Subcutaneous abdominal adipose tissue (tissue), 5 donors: ENCODE results near the gene CHST2.

ENCODE experiments used
- H3K27ac ChIP-seq: one replicate; pipeline ENCODE4 v1.7.0; 2013; ENCODE audit warnings: low read depth, mild to moderate bottlenecking, inconsistent platforms, low read length, moderate library complexity
- H3K27me3 ChIP-seq, 5 donors: one replicate each; pipeline ENCODE4 v1.7.0; 2013; ENCODE audit warnings: low read length in 5 of 5, inconsistent platforms in 1 of 5; ENCODE audit not compliant: control insufficient read depth in 5 of 5, insufficient read depth in 4 of 5
- H3K36me3 ChIP-seq, 5 donors: one replicate each; pipeline ENCODE4 v1.7.0; 2013; ENCODE audit warnings: low read length in 5 of 5; ENCODE audit not compliant: control insufficient read depth in 5 of 5, insufficient read depth in 5 of 5
- H3K4me1 ChIP-seq, 5 donors: one replicate each; pipeline ENCODE4 v1.7.0; 2013; ENCODE audit warnings: low read length in 5 of 5, mild to moderate bottlenecking in 3 of 5, moderate library complexity in 1 of 5; ENCODE audit not compliant: control insufficient read depth in 5 of 5, insufficient read depth in 5 of 5
- H3K4me3 ChIP-seq, 5 donors: one replicate each; pipeline ENCODE4 v1.7.0; 2013; ENCODE audit warnings: low read length in 5 of 5, low read depth in 1 of 5
- H3K9ac ChIP-seq, 5 donors: one replicate each; pipeline ENCODE4 v1.7.0; 2013; ENCODE audit warnings: low read length in 5 of 5, mild to moderate bottlenecking in 4 of 5, moderate library complexity in 3 of 5
- H3K9me3 ChIP-seq, 5 donors: one replicate each; pipeline ENCODE4 v1.7.0; 2013; ENCODE audit warnings: low read length in 5 of 5; ENCODE audit not compliant: control insufficient read depth in 5 of 5
- donor health status: healthy.
- donor health status: healthy.
- donor health status: healthy.
- donor health status: healthy.
- donor health status: healthy.

Gene CHST2

DNA sequence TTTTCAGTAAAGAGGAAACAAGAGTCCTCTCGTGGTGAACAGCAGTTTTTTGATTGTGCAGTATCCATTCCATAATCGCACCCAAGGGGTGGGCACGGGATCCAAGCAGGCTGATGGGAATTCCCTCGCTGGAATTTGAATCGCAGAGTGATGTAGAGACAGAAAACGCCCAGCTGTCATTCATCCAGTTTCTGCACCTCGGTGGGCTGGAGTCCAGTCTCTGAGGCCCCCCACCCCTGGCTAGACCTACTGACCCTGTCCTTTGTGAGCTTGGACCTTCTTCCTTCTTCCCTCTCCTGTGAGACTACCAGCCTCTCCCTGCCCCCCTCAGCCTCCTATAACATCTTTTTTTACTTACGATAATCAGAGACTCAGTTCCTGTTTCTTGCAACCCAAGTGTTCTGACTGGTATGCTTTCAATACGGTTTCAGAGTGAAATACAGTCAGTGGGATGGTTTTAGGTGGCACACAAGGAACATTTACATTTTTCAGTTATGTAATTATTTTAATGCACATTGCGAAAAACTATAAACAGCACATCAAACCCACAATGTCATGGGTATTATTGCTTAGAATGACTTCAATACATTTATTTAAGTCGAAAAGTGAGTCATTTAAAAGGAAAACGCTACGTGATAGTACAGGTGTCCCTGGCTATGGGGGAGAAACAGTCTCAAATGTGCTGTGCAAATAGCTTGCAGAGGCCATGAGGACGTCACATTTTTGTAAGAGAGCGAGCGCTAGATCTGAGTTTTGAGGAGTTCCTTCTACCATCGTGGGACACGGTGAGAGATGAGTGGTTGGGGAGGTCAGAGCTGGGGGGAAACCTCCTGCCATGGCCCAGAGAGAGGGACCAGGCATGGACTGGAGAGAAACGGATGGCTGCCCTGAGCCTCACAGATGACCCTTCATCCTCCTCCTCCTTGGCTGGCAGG is 37.5 kb upstream of the CHST2 start:
- Histone ChIP-seq H3K9ac (no peak overlapping the region), H3K4me3 (no peak overlapping the region), H3K27me3 (no peaks in the 10 kb centered on the region), H3K27ac (no peak overlapping the region), H3K36me3 (no peaks in the 10 kb centered on the region), H3K4me1 (no peaks in the 10 kb centered on the region), H3K9me3 (no peaks in the 10 kb centered on the region)

DNA sequence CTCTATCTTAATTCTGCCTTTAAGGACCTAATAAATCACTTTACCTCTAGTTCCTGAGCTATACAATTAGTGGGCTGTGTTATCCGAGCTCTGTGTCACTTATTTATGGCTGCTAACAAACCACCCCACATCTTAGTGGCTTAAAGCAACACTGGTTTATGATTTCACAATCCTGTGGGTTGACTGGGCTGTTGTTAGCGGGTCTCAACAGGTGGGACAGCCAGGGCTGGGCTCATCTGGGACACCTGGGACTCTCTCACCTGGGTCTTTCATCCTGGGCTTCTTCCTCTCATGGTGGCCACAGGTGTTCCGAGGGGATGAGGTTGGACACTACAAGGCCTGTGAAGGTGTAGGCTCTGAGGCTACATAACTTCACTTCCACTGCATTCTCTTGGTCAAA is 35.8 kb upstream of the CHST2 start:
- Histone ChIP-seq H3K27me3 (no peaks in the 10 kb centered on the region), H3K9me3 (no peaks in the 10 kb centered on the region), H3K27ac (no peak overlapping the region), H3K9ac (no peak overlapping the region), H3K36me3 (no peaks in the 10 kb centered on the region), H3K4me1 (no peaks in the 10 kb centered on the region), H3K4me3 (no peak overlapping the region)

DNA sequence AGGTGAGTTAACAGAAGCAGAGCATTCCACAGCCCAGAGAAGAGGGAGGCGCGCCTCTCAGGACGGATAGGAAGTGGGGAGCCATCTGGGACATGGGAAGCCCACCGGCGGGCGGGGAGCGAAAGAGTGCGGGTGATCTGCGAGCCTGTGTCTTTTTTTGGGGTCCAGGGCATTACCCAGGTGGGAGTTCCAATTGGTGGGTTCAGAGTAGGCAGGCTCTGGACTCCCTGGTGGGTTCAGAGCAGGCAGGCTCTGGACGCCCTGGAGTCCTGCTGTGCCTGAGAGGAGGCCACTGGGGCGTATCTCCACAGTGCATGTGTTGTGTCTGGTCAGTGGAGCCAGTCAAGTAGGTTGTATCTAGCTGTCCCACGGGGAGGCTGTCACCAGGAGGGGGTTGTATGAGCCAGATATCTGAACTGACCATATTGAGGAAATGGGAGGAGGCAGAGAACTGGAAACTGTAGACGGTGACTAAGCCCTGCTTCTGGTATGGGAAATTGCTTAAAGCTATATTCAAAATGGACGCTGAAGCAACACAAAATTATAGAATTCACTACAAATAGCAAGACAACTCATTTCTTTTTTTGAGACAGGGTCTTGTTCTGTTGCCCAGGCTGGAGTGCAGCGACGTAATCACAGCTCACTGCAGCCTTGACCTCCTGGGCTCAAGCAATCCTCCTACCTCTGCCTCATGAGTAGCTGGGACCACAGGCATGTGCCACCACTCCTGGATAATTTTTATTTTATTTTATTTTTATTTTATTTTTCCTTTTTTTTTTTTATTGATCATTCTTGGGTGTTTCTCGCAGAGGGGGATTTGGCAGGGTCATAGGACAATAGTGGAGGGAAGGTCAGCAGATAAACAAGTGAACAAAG is 34.5 kb upstream of the CHST2 start:
- Histone ChIP-seq H3K4me3 (no peak overlapping the region), H3K27me3 (no peaks in the 10 kb centered on the region)

DNA sequence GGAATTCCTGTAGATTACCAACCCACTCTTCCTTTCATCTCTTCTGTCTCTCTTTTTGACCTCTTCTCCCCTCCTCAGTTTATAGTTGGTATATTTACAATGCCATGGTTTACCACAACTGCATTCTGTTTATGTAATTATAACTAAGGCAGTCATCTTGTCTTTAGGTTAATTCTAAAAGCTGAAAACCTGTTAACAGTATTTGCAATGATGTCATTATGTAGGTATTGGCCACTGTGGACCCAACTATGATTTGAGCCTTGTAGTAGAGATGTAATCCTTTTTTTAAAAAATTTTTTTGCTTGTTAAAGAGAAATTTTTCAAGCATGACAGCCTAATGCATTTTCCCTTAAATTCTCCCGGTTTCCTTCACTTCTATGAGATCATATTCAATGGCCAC is 30.7 kb upstream of the CHST2 start:
- Histone ChIP-seq H3K36me3 (no peaks in the 10 kb centered on the region), H3K27ac (no peak overlapping the region), H3K4me3 (no peak overlapping the region), H3K4me1 (no peaks in the 10 kb centered on the region), H3K9ac (no peak overlapping the region), H3K27me3 (peaks cover 0 to 2% (median 0%) of the 10 kb centered on the region in 5 donors), H3K9me3 (no peaks in the 10 kb centered on the region)

More for the DNA sequence above, 34.5 kb upstream of the CHST2 start:
- Histone ChIP-seq H3K9ac (no peak overlapping the region), H3K9me3 (no peaks in the 10 kb centered on the region), H3K27ac (no peak overlapping the region), H3K36me3 (no peaks in the 10 kb centered on the region), H3K4me1 (no peaks in the 10 kb centered on the region)

DNA sequence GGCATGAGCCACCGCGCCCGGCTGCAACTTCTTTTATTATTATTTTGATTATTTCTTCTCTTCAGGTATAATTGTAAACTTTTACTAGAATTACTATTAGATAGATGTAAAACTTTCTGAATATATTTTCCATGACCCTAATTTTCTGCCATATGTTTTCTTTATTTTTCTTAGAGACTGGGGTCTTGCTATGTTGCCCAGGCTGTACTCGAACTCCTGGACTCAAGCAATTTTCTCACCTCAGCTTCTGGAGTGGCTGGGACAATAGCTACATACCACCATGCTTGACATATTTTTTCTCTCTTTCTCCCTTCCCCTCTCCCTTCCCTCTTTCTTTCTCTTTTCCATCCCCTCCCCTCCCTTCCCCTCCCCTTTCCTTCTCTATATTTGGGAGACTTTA is 29.6 kb upstream of the CHST2 start:
- no peaks in the 10 kb centered on the region for H3K36me3 ChIP-seq
- no peak overlapping the region for H3K27ac ChIP-seq
- H3K4me3 ChIP-seq, result no peak overlapping the region
- H3K27me3 ChIP-seq, result peaks cover 0 to 2% (median 0%) of the 10 kb centered on the region in 5 donors
- H3K9ac ChIP-seq, result no peak overlapping the region
- H3K9me3 ChIP-seq, result no peaks in the 10 kb centered on the region
- H3K4me1 ChIP-seq, result no peaks in the 10 kb centered on the region

DNA sequence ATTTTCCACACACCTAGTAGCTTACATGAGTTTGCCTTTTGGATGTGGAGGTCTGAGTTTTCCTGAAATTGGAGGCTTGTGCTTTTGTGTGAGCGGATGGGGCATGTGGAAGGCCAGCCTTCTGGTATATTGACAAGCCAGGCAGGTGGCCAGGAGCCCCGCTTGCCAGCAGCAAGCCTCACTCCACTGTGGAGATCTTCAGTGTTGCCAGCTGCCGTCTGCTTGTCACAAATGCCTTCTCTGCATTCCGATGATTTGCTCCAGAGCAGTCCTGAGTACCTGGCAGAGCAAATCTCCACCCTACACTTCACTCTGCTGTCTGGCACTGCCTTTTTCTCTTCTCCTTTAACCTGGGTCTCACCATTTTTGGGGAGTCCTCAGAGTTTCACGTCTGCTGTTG is 29.1 kb upstream of the CHST2 start:
- H3K9me3 ChIP-seq, result no peaks in the 10 kb centered on the region
- H3K4me3 ChIP-seq, result no peak overlapping the region
- no peaks in the 10 kb centered on the region for H3K36me3 ChIP-seq
- H3K27me3 ChIP-seq, result peaks cover 0 to 2% (median 0%) of the 10 kb centered on the region in 5 donors
- no peak overlapping the region for H3K9ac ChIP-seq
- no peaks in the 10 kb centered on the region for H3K4me1 ChIP-seq
- H3K27ac ChIP-seq, result no peak overlapping the region

DNA sequence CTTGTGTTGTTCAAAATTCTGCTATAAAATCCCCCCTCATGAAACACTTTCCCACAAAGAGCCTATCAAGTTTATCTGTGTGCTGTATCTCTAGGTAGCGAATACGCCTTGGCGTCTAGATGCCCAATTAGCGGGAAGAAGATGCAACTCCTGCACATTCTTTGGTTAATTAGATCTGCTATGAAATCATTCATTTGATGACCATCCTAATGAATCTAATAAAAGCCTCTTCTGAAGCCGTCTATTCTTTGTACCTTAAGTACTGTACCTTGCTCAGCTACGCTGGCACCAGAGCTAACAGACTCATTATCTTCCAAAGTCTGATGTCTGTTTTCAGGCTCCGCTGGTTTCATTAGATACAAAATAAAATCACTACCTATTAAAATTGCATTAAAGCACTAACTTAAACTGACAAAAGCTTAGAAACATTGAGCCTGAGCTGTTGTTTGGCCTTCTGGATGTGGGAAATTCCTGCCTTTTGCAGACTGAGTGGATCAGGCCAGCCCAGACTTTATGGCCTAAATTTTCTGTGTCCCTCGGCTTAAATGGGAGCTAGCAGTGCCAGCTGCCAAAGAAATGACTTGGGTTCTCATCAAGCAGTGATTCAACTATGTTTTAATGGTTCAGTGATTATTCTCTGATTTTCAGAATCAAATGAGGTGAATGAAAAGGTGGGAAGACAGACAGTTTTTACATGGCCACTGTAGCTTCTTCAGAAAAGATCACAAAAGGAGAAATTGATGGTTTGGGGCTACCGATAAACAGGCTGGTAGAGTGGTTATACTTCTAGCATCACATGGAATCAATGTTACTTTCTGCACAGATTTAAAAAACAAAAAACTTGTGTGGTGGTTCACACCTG is 28.4 kb upstream of the CHST2 start:
- Histone ChIP-seq H3K9me3 (no peaks in the 10 kb centered on the region), H3K27ac (no peak overlapping the region), H3K4me3 (no peak overlapping the region), H3K36me3 (no peaks in the 10 kb centered on the region), H3K4me1 (no peaks in the 10 kb centered on the region), H3K27me3 (peaks cover 0 to 2% (median 0%) of the 10 kb centered on the region in 5 donors), H3K9ac (no peak overlapping the region)

DNA sequence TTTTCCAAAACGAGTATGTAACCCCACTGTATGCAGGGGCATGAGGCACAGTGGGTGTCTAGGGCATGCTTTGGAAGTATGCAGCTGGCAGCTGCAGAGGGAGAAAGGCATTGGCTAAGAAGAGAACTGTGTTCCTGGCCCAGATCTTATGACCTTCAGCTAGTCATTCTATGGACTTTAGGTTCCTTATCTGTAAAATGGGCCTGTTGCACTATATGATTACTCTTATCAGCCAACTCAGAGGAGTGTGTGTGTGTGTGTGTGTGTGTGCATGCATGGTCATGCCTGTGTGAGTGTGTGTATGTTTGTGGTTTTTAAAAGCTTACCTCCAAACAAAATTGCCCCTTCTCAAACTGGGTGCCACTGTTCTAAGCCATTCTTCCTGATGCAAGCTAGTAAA is 27.4 kb upstream of the CHST2 start:
- Histone ChIP-seq H3K27me3 (peaks cover 0 to 2% (median 0%) of the 10 kb centered on the region in 5 donors), H3K36me3 (no peaks in the 10 kb centered on the region), H3K27ac (no peak overlapping the region), H3K9me3 (peaks cover 0 to 3% (median 0%) of the 10 kb centered on the region in 5 donors), H3K9ac (no peak overlapping the region), H3K4me1 (no peaks in the 10 kb centered on the region), H3K4me3 (no peak overlapping the region)

DNA sequence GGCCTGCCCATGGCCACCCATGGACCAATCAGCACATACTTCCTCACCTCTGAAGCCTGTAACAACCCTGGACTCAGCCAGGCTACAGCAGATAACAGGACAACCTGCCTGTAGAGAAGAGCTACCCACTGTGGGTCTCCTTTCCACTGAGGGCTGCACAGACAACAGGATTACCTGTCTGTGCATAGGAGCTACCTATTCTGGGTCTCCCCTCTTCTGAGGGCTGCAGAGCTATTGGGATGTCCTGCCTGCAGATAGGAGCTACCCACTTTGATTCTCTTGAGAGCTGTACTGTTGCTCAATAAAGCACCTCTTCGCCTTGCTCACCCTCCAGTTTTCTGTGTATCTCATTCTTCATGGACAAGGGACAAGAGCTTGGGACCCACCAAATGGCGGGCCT is 23.8 kb upstream of the CHST2 start:
- peaks cover 0 to 3% (median 0%) of the 10 kb centered on the region in 5 donors for H3K9me3 ChIP-seq
- no peaks in the 10 kb centered on the region for H3K36me3 ChIP-seq

More for the DNA sequence above, 23.8 kb upstream of the CHST2 start:
- peaks cover 0 to 9% (median 0%) of the 10 kb centered on the region in 5 donors for H3K4me1 ChIP-seq
- no peak overlapping the region for H3K9ac ChIP-seq
- peaks cover 0 to 2% (median 0%) of the 10 kb centered on the region in 5 donors for H3K27me3 ChIP-seq
- no peak overlapping the region for H3K27ac ChIP-seq
- no peak overlapping the region for H3K4me3 ChIP-seq
